Measurements from ENCODE around the gene CARHSP1.
"Not testable (repeated sequence)": the region's sequence is repeated elsewhere in the genome, so short reads cannot be mapped to it uniquely, and the experiment has no call there.

CARHSP1 gene

DNA sequence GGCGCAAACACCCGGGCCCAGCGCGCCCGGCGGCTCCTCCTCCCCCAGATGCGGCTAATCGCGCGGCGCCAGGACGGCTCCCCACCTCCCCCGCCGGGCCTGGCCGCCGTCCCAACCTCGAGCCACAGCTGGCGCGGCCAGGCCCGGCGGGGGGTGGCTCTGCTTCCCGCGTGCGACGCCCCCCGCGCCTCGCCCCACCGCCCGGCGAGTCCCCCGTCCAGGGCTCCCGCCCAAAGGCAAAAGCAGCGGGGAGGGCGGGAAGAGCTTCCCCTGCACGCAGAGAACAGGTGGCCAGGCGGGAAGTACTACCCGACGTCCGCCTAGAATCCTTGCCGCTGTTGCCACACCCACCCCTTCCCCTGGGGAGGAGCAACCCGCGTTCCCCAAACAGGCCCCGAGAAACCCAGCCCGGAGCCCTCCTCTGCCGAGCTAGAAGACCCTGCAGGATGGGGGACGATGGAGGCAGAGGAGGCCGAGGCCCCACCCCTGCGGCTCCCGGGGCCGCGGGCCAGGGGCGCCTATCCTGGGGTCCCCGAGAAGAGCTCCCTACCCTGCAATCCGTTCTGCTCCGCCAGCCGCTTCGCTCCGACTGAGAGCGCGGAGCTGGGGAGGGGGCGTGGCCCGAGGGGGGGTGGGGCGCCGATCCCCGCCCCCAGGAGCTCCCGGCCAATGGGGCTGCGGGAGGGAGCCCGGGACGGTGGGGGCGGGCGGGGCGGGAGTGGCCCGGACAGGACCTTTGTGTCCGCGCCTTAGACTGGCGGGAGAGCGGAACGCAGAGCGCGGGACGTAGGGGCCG, at the start of gene CARHSP1:
Gene CARHSP1, minus strand, starts transcription at position 591 of the 796 bp plus-strand sequence. CDS start 9,678 bp downstream, outside the sequence.
- peak; percentile 51 to 79 (median 53) for DNase-seq

DNA sequence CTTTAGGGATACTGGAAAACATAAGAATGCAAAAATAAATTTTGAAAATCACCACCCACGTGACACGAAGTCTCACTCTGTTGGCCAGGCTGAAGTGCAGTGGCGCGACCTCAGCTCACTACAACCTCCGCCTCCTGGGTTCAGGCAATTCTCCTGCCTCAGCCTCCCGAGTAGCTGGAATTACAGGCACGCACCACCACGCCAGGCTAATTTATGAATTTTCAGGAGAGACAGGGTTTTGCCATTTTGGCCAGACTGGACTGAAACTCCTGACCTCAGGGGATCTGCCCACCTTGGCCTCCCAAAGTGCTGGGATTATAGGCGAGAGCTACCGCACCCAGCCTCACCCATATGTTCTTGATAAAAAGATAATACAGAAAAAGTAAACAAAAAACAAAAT, 48.5 kb upstream of the CARHSP1 start:
- not testable (repeated sequence) for DNase-seq

DNA sequence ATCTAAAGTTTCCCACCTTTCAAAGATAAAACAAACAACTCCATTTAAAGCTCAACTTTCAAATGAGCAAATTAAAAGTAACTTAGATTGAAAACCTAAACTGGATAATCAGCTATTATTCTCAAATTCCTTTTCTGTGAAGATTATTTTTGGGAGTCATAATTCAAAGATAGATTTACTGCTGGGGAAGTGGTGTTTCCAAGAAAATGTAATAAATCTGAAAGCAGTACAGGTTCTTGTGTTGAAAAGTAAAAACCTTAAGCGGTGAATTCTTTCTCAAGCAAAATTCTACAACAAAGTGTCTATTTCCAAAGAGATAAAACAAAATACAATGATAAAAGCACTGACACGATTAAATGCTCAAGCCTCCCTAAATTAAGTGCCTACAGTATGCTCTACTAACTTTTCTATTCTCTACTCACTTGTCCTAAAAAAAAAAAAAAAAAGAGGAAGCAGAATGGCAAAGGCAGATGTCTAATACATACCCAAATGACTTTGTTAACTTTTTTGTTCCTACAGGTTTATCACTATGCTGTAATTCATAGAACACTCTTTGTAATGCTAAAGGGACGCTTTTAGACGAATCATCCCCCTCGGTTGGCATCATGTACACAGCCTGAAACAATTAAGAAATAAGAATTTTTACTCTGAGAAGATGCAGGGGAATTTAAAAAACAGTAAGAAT, 47.9 kb upstream of the CARHSP1 start:
- DNase-seq, result no peak

DNA sequence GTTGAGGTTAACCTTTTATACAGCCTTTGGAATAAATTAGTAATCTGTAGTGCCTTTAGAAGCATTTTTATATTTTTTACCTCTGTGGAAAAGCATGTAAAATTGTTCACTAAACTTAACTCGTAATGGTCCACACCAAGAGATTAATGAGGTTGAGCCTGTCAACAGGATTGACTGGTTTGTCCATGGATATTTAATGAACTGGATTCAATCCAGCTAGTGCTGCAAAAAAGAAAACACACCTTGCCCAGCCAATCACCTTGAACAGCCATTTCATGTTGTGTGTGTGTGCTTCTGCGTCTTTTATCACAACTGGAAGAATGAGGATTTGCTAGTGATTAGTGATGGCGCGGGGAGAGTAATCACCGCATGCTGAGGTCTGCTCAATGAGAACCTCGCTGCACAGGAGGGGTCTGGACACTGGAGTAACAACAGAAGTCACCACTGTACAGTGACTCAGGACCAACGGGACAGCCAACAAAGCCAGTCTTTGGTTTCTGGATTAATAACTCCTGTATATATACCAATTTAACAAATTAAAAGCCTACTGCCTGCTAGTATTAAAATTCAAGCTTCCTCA, 47.0 kb upstream of the CARHSP1 start:
- DNase-seq, result no peak

DNA sequence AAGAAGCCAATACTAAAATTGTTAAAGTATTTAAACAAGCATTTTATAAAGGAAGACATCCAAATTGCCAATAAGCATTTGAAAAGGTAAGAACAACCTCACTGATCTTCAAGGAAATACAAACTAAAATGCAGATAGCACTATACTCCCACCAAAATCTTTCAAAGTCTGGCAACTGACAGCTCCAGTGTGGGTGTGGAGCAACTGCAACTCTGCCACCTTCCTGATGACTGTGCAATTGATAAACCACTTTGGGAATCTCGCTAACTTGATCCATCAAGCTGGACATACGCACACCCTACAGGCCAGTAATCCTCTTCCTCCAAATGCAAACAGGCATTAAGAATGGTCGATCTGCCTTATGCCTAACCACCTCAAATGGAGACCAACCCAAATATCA, 45.3 kb upstream of the CARHSP1 start:
- DNase-seq, result no peak

DNA sequence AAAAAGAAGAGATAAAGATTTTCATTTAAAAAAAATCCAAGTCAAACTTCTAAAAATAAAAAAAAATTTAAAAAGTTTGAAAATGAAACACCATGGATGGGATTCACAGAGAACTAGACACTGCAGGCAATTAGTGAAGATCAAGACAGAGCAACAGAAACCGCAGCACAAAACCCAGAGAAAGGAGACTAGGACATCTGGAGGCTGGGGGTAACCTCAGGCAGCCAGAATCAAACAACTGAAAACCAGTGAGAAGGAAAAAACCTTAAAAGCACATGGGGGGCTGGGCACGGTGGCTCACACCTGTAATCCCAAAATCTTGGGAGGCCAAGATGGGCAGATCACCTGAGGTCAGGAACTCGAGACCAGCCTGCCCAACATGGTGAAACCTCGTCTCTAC, 44.0 kb upstream of the CARHSP1 start:
- no peak for DNase-seq

DNA sequence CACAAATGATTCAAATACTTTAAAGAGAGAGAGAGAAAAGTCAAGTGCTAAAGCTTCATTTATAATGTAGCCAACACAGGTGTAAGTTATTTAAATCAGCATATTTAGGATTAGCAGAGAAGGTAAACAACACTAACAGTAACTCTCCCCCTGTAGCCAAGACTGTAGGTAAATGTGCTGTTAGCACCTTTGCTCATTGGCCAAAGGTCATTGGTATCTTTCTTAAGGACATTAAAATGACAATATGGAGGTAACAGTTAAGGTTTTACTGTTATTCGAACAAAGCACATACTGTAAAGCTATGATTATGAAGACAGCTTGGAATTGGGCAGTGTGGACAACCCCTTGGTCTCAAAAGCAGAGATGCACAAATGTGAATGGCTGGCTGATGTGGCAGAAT, 42.0 kb upstream of the CARHSP1 start:
- DNase-seq, result no peak

DNA sequence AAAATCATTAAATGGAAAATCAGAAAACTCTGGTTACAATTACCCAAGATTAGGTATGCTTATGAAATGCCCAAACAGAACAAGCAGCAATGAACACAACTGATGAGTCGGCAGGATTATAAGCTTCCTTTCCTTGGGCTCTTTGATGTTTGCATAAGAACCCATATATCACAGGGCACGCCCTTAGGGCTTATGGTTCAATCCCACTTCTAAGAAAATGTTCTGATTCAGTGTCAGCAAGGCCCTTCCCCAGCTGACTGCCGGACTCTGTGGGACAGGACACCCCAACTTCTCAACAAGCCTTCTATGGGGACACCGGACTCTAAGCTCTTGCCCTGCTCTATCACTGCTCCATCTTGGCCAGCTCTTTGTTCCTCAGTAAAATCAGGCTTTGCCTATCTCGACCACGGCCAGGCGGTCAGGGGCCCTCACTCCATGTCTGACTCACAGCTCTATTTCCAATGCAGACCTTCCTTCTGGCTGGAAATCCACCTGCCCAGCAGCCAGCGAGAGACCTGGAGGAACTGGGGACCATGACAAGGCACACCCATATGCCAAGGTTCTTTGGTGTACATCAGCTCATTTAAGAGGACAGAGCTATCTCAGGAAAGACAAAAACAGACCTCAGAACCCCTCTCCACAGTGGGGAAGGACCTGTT, 40.1 kb upstream of the CARHSP1 start:
- no peak for DNase-seq

DNA sequence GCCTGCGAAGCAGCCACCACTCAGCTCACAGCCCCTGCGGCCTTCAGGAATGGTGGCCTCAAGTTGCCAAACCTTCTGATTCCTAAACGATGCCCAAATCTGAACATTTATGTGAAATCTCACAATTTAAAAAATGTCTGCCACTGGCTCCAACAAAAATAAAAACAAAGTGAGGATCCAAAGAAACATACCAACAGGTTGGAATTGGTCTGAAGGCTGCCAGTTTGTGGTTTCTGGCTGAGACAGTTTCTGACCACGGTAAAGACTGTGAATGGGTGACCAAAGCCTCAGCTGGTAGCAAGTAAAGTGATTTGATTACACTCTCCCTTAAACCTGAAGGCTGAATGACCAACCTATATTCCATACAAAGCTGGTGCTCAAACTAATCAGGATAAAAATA, 38.3 kb upstream of the CARHSP1 start:
- no peak for DNase-seq

DNA sequence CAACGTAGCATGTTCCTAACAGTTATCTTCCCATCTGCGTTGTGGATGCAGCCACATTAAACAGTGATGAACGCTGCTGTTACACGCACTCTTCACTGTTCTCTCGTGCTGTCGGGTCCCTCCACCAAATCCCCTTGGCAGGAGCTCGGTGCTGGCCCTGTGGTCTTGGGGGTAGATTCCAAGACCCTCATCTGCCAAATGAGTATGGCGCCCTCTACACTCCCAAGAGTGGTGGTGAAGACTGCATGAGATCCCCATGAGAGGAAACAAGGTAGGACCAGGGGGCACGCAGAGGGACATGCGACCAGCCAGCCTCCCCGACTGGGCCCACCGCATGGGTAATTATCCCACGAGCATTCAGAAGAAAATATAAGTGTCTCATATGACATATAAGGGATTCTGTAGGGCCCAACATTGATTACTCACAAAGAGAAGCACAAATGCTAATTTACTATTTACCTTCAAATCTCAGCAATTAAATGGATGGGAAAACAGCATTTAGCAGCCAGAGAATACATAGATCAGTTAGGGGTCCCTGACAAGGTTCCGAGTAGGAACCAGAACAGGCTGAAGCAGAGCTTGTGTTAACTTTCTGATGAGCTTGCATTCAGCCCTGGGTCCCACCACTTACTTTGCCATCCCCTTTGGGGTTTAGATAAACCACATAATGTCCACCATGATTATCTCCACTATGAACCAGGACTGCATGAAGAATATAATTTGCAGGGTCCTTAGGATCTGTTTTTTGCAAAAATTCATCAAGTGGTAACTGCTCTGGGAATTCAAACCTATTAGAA, 37.2 kb upstream of the CARHSP1 start:
- no peak for DNase-seq

DNA sequence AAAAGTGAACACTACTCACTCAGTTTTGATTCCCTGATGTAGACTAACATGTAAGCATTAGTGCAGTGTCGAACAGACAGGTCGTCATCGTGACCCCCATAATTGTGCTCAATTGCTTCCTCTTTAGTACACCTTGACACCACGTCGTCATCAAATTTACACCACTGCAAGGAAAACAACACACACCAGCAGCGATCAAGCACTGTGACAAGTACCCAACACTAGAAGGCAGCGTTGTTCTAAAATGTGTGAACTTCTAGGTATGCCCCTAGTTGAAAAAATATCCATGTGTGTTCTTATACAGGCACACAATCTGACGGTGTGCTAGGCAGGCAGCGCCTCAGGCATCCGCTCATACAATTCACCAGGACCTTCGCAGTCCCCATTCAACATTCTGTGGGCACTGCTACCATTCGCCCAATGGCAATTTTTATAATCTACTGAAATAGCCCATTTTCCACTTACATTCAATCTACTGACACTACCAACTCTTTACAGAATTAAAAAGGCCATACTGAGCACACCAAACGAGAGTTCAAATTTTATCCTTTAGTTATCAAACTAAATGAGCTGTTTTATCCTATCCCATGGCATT, 36.5 kb upstream of the CARHSP1 start:
- DNase-seq, result no peak

DNA sequence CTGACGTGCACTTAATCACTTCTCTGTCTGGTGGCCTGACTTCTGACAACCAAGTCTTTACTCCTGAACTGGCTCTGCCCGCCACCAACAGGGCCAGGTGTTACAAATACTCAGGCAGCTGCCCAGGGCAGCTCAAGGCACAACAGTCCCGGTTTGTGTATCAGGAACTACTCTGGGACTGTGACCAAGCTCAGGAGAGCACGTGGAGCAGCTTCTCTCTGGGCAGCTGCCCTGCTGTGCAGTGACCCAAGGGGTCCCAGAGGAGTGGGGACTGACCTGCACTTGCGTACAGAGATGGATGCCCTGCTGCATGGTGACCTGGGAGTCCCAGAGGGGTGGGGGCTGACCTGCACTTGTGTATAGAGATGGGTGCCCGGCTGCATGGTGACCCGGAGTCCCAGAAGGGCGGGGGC, 35.2 kb upstream of the CARHSP1 start:
- DNase-seq, result no peak

DNA sequence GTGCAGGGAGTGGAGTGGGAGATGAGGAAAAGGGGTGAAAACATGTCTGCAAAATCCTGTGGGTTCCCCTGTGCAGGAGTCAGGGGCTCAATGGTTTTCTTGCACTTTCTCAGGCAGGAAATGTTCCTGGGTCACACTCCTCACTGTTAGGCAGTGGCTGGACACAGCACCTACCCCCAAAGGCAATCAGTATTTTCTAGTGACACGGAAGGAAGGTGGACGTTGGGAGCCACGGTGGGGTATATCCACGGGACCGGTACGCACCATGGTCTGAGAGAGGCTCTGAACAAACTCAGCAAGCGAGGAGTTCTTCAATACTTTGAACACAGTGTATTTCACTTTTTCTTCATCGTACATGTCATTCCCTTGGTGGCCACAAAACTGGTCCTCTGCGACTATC, 34.2 kb upstream of the CARHSP1 start:
- DNase-seq, result no peak

DNA sequence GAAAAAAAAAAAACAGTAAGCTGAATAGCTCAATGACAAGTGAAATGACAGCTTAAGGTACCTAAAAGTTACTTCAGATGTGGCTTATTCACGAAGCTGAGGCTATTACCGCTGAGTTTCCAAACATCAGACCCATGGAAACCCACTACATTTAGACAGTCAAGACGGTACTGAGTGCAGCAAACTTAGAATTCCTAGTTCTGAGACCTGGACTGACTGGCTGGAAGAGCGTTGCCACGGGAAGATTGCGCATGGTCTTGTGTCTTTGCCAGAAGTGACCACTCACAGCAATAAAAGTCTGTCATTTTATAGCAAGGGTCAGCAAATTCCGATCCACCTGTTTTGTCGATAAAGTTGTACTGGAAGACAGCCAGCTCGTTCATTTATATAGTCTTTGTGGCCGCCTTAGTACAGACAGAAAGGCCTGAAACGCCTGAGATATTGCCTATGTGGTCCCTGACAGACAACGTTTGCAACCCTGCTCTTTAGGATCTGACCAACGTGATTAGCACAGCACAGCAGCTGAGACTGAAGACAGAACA, 32.6 kb upstream of the CARHSP1 start:
- DNase-seq, result no peak

DNA sequence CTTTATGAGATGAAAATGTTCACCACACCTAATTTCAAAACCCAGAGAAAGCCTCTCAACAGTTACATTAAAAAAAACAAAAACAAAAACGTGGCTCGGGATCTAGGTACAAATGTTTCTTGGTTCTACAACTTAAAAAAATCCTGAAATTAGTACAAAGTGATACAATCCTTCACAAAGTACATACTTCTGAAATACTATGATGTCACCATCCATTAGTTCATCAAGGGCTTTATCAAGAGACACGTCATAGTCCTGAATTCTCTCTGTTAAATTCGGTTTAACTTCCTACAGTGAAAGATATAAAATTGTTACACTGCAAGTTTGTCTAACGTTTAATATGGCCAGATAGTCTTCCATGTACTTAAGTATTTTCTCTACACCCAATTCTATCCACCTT, 31.5 kb upstream of the CARHSP1 start:
- DNase-seq, result no peak

DNA sequence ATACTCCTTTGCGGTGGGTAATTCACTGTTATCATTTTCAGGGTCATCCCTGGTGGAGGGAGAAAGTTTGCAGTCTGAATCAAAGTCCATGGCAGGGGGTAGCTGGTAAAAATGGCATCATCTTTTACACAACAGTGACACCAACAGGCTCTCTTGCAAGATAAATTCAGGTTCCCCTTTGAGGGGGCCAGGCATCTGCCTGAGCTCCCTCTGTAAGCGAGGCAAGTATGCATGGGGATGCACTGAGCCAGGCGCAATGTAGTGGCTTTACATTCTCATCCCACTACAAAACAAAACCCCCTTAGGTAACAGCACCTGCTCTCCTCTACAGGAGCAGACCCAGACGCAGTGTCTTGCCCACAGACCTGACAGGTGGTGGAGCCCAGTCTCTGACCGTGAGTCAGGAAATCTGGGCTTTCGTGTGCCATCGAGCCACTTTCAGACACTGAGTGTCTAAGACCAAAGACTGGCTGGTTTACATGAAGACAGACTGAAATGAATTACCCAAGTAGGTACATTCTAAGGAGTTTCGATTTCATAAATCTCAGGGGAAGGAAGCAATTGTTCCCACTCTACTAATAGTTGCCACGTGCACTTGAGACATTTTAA, 31.0 kb upstream of the CARHSP1 start:
- no peak for DNase-seq

DNA sequence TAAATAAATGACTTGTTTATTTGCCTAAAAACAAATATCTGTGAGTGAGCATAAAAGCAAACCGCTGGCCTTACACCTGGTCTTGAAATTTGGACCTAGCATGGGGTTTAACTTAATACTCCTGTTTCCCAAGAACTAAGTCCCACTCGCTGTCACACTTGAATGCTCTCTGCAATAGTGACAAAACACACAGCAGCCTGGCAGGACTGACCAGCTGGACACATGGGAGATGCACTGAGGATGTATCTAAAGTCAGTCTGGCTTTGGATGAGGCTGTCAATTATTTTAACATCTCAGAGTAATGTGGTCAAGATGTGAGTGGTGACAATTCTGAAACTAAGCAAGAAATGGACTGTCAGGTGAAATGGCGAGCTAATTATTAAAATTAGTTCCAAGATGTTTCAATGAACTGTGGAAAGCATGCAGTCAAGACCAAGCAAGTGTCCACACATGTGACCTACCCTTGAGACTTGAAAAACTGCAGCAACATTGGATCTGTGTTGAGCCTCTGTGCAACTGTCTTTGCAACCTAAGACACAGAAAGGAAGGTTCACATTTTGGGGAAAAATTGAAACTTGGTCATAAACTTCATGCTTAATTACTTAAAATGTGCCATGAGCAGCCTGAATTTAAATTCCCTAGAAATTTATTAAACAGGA, 30.0 kb upstream of the CARHSP1 start:
- no peak for DNase-seq

DNA sequence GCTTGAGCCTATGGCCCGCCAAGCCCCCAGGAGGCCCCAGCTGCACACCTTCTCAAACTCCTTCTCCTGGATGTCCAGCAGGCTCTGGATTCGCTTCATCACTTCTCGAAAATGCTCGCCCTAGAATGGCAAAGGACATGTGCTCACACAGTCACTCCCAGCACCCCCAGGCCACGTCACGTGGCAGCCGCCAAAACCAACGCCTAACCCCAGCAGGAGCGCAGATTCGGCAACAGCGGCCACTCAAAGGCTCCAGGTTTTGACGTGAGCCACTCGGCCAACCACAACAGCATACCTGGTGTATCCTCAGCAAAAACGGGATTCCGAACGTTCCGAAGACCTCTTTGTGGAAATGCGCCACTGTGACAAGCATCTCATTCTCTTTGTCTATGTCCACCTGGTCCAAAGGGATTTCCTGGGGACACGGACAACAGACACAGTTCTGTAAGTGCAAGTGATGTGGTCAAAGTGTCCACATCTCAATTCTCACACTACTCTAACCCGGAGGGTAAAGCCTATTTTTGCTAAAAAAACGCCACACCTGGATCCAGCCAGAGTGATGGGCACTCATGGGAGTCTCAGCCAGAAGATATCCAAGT, 26.0 kb upstream of the CARHSP1 start:
- no peak for DNase-seq

DNA sequence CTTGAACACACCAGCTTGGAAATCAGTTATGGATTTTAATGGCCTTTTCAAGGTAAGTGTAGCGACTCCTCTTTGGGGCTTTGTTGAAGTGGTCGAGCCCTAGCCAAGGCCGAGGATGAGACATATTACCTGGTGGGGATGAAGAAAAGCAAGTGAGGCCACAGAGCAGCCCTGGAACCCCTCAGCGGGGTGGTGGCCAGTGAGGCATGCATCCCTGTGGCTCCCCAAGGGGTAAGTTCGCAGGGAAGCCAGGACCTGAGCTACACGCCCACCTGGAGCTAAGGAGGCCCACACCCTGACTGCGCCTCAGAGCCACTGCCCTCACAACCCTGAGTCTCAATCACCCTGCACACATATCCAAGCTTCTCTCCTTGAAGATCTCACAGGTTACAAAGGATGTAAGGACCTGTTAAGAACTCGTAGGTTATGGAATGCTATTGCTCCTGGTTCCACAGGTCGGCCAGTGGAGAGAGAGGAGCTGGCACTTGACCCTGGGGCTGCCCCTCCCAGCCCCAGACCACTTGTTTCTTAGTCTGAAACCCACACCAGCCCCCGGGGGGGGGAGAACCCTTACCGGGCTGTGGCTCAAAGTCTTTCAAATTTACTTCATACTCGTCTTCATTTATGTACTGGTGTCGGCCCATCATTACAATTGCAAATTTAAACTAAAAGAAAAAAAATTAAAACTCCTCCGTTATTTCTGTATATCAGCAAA, 25.3 kb upstream of the CARHSP1 start:
- DNase-seq, result no peak

DNA sequence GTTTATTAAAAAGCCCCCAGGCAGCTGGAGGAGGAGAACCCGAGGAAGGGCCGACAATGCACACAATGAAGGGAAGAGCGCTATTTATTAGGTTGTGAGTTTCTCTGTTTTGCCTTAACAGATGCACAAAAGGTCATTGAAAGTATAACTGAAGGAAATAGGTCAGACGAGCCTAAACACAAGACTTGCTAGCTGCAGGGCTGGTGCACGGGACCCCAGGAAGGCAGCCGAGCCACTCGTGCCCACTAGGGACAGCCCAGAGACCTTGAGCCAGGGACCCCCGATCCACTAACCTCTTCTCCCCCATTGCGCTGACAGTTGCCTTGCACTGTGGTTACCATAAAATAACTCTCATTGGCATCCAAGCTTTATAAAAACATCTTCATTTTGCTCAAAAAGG, 24.6 kb upstream of the CARHSP1 start:
- DNase-seq, result no peak

All from activated naive CD4-positive, alpha-beta T cell (primary cell).